Neural cell (in vitro differentiated cells): ENCODE measurements around the gene FRK.

ENCODE experiments used
- CTCF ChIP-seq: fragments of 450-650 bp; IDR thresholded peaks from 2 replicates; pipeline ENCODE4 v1.5.1; 2014; ENCODE audit warnings: antibody characterized with exemption, mild to moderate bottlenecking, moderate library complexity; ENCODE audit not compliant: poor library complexity, severe bottlenecking
- EZH2 ChIP-seq: fragments of 200-600, 300-800 bp; shearing (Covaris generic), sonication (generic); IDR thresholded peaks from 2 replicates; pipeline ENCODE4 v1.6.1; 2014; ENCODE audit warnings: antibody characterized with exemption, low read length, borderline replicate concordance, mild to moderate bottlenecking; ENCODE audit not compliant: insufficient read depth, poor library complexity, severe bottlenecking
- MXI1 ChIP-seq: fragments of 450-650 bp; conservative IDR thresholded peaks from 2 replicates; pipeline ENCODE4 v1.6.1; 2014; ENCODE audit warnings: antibody characterized with exemption, mild to moderate bottlenecking; ENCODE audit not compliant: poor library complexity, severe bottlenecking
- POLR2AphosphoS5 ChIP-seq: IDR thresholded peaks from 2 replicates; pipeline ENCODE4 v1.6.1; 2012
- TF ChIP-seq, protein P1 (sequence below): IDR thresholded peaks from 2 replicates; pipeline ENCODE4 v1.6.1; 2012; ENCODE audit warnings: borderline replicate concordance

DNA sequence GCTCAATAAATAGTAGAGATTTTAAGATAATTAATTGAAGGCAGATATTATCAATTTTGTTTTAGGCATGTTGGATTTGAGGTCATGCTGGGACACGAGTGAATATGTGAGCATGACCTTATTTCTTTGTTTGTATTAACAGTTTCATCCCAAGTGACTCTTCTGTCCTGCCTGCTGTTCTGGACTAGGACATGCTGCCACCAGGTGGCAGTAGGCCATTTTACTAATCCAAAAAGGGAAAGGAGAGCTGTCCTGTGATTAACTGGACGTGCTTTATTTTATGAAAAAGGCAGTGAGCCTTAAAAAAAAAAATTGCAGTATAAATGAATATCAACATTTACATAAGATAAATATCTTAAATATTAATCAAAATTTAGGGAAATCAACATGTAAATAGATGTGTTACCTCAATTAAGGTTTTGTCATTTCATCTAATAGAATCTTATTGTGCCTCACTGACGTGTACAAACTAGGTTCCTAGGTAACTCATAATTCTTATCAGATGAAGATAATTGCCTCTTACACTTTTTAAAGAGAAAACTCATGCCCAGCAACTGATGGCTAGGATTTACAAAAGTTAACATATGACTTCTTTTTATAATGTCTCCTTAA is 49.8 kb downstream of the FRK start:
- peak; percentile 71 for TF ChIP-seq CTCF
- no peak for TF ChIP-seq POLR2AphosphoS5
- no peak for TF ChIP-seq EZH2
- TF ChIP-seq, protein P1, sequence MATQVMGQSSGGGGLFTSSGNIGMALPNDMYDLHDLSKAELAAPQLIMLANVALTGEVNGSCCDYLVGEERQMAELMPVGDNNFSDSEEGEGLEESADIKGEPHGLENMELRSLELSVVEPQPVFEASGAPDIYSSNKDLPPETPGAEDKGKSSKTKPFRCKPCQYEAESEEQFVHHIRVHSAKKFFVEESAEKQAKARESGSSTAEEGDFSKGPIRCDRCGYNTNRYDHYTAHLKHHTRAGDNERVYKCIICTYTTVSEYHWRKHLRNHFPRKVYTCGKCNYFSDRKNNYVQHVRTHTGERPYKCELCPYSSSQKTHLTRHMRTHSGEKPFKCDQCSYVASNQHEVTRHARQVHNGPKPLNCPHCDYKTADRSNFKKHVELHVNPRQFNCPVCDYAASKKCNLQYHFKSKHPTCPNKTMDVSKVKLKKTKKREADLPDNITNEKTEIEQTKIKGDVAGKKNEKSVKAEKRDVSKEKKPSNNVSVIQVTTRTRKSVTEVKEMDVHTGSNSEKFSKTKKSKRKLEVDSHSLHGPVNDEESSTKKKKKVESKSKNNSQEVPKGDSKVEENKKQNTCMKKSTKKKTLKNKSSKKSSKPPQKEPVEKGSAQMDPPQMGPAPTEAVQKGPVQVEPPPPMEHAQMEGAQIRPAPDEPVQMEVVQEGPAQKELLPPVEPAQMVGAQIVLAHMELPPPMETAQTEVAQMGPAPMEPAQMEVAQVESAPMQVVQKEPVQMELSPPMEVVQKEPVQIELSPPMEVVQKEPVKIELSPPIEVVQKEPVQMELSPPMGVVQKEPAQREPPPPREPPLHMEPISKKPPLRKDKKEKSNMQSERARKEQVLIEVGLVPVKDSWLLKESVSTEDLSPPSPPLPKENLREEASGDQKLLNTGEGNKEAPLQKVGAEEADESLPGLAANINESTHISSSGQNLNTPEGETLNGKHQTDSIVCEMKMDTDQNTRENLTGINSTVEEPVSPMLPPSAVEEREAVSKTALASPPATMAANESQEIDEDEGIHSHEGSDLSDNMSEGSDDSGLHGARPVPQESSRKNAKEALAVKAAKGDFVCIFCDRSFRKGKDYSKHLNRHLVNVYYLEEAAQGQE, result no peak
- TF ChIP-seq MXI1, result no peak
